ENCODE measurements around the gene NRAP. TPM values are rescaled to one million over a fixed set of nuclear protein-coding genes. Genes with fewer than 3 reads are reported as not detected.

Gene NRAP
- total RNA-seq (2014; rRNA removed; shearing (Covaris generic)) = not detected in 2 replicates

- DNase-seq (ENCODE audit: low read depth) = no peak
These were observed at the start of gene NRAP for GRCh38 chr10:113663908-113664307. TSS of gene NRAP (minus strand) at chr10:113664041. CDS start at chr10:113663882, 159 bp downstream.

- no peak for DNase-seq (ENCODE audit: low read depth)
These were observed 49.8 kb upstream of the NRAP start for GRCh38 chr10:113713640-113713982.

- DNase-seq (ENCODE audit: low read depth) = no peak
These were observed 49.2 kb upstream of the NRAP start for GRCh38 chr10:113712755-113713639.

- no peak for DNase-seq (ENCODE audit: low read depth)
These were observed 48.2 kb upstream of the NRAP start for GRCh38 chr10:113712024-113712423.

GRCh38 chr10:113711142-113711541 lies 47.3 kb upstream of the NRAP start:
- DNase-seq (ENCODE audit: low read depth) = no peak

- DNase-seq (ENCODE audit: low read depth) = peak; percentile 61
These were observed 45.5 kb upstream of the NRAP start for GRCh38 chr10:113709221-113709838.

- no peak for DNase-seq (ENCODE audit: low read depth)
These were observed 44.8 kb upstream of the NRAP start for GRCh38 chr10:113708640-113709039.

- DNase-seq (ENCODE audit: low read depth) = no peak
These were observed 42.8 kb upstream of the NRAP start for GRCh38 chr10:113706623-113707022.

GRCh38 chr10:113705344-113705652 lies 41.5 kb upstream of the NRAP start:
- no peak for DNase-seq (ENCODE audit: low read depth)

- peak; percentile 38 for DNase-seq (ENCODE audit: low read depth)
These were observed 40.9 kb upstream of the NRAP start for GRCh38 chr10:113704637-113705343.

- DNase-seq (ENCODE audit: low read depth) = no peak
These were observed 33.8 kb upstream of the NRAP start for GRCh38 chr10:113697595-113697994.

GRCh38 chr10:113695691-113696090 lies 31.9 kb upstream of the NRAP start:
- DNase-seq (ENCODE audit: low read depth) = no peak

- no peak for DNase-seq (ENCODE audit: low read depth)
These were observed 29.5 kb upstream of the NRAP start for GRCh38 chr10:113693348-113693747.

GRCh38 chr10:113692271-113692670 lies 28.4 kb upstream of the NRAP start:
- no peak for DNase-seq (ENCODE audit: low read depth)

GRCh38 chr10:113691381-113691780 lies 27.5 kb upstream of the NRAP start:
- no peak for DNase-seq (ENCODE audit: low read depth)

GRCh38 chr10:113690749-113691148 lies 26.9 kb upstream of the NRAP start:
- no peak for DNase-seq (ENCODE audit: low read depth)

GRCh38 chr10:113689574-113689973 lies 25.7 kb upstream of the NRAP start:
- no peak for DNase-seq (ENCODE audit: low read depth)

- no peak for DNase-seq (ENCODE audit: low read depth)
These were observed 25.2 kb upstream of the NRAP start for GRCh38 chr10:113689057-113689456.

GRCh38 chr10:113687037-113687436 lies 23.2 kb upstream of the NRAP start:
- no peak for DNase-seq (ENCODE audit: low read depth)

- no peak for DNase-seq (ENCODE audit: low read depth)
These were observed 22.2 kb upstream of the NRAP start for GRCh38 chr10:113686028-113686427.

GRCh38 chr10:113683300-113683699 lies 19.5 kb upstream of the NRAP start:
- DNase-seq (ENCODE audit: low read depth) = no peak

- DNase-seq (ENCODE audit: low read depth) = no peak
These were observed 18.0 kb upstream of the NRAP start for GRCh38 chr10:113681533-113682470.

Measured in Daoy (cell line).